C4-2B (cell line): ENCODE results near the gene TVP23C.
A peak's percentile ranks its signal among the peaks of the same experiment; 100 is the strongest.
"Not testable (repeated sequence)": the region's sequence is repeated elsewhere in the genome, so short reads cannot be mapped to it uniquely, and the experiment has no call there.

Source experiments
- H3K27ac ChIP-seq: fragments of 450-650 bp; 2 replicates; pipeline ENCODE4 v1.5.1; 2017
- ZFX ChIP-seq: fragments of 450-650 bp; IDR thresholded peaks from 2 replicates; pipeline ENCODE4 v1.6.1; 2017
- TF ChIP-seq, protein P1 (sequence below): fragments of 450-650 bp; conservative IDR thresholded peaks from 2 replicates; pipeline ENCODE4 v1.5.1; 2017; ENCODE audit warnings: mild to moderate bottlenecking

The TVP23C gene

GRCh38 chr17:15533122-15533521 is 30.2 kb downstream of the TVP23C start:
- not testable (repeated sequence) for H3K27ac ChIP-seq

DNA sequence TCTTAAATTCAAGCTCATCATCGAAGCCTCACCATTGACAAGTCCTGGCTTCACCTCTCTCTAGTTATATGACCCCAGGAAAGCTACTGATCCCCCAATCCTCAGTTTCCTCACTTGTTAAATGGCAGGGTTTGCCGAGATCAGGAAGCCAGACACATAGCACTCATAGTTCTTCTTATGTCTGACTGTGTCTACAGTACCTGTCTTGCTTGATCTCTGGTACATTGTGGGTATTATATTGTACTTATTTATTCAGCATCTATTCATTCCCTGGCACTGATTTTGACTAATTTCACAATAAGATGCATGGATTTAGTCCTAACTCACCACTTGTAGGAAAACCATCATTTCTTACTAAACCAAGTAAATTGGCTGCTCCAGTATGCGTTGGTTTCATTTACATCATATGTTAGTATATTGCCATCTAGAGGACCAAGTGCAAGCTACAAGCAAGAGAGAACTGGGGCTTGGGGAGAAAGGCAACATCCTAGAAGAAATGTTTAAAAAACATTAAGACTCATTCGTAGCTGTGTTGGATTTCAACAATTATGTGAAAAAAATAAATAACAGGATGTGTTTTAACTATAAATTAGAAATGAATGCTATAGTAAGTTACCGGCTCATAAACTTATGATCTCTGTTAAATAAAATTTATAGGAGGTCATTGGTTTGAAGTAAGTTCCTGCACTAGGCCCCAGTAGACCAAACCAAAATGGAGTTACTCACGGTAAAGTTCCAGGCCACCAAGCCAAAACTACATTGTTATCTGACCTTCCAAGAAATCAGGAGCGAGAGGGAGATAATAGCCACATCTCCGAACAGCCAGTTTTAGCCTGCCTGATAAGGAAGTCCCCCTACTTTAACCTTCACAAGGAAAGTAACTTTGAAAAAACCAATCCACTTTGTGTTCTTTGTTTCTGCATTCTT is 36.7 kb downstream of the TVP23C start:
- TF ChIP-seq, protein P1, sequence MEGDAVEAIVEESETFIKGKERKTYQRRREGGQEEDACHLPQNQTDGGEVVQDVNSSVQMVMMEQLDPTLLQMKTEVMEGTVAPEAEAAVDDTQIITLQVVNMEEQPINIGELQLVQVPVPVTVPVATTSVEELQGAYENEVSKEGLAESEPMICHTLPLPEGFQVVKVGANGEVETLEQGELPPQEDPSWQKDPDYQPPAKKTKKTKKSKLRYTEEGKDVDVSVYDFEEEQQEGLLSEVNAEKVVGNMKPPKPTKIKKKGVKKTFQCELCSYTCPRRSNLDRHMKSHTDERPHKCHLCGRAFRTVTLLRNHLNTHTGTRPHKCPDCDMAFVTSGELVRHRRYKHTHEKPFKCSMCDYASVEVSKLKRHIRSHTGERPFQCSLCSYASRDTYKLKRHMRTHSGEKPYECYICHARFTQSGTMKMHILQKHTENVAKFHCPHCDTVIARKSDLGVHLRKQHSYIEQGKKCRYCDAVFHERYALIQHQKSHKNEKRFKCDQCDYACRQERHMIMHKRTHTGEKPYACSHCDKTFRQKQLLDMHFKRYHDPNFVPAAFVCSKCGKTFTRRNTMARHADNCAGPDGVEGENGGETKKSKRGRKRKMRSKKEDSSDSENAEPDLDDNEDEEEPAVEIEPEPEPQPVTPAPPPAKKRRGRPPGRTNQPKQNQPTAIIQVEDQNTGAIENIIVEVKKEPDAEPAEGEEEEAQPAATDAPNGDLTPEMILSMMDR: peak; percentile 70
- H3K27ac ChIP-seq: not testable (repeated sequence)

DNA sequence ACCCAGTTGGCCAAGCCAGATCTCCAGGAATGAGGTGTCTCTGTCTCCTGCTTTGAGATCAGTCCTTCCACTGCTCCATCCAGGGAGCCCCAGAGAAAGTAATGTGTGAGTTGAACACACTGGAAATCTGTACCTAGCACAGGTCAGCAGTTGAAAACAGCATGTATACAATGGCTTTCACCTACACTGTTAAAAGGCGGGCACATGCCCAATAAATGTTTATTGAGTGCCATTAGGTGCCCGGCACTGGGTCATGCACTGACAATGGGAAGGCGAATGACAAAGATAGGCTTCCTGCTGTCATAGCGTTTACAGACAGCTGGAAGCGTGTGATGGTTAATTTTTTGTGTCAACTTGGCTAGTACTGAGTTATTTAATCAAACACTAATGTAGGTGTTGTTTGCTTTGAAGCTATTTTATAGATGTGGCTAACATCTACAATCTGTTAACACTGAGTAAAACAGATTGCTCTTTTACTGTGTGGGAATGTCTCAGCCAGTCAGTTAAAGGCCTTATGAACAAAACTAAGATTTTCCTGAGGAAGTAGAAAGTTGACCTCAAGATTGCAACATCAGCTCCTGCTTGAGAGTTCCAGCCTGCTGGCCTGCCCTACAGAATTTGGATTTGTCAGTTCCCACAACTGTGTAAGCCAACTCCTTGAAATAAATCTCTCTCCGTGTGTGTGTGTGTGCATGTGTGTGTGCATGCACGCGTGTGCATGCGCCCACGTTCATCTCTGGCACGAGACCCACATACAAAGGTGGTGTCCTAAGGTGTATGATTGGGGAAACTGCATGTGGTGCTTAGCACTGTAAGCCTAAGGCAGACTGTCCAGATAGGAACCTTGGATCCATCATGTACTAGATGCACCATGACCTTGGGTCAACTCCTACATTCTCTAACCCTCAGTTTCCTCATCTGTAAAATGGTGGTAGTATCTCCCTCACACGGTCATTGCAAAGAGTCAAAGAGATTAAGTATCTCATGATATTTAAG is 38.0 kb downstream of the TVP23C start:
- H3K27ac ChIP-seq: not testable (repeated sequence)

GRCh38 chr17:15516150-15516549 is 47.1 kb downstream of the TVP23C start:
- TF ChIP-seq, protein P1: no peak
- no peak for TF ChIP-seq ZFX
- no peak overlapping the region for H3K27ac ChIP-seq

DNA sequence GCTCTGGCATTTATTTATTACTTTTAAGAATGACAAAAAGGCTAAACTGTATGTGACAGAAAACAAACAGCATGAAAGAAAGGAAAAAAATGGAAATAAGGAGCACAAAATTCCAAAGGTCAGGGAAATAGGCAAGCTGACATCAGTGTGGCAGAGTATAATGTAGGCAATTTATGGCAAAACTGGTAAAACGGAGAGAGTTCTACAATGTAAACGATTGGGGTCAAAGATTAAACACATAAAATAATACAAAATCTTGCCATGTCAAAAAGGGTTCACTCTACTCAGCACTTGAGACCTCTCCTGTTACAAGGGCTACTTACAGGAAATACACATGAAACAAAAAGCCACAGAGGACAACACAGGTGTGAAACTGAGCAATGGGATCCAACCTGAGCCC is 48.8 kb downstream of the TVP23C start:
- H3K27ac ChIP-seq: no peak overlapping the region
- TF ChIP-seq ZFX: no peak
- TF ChIP-seq, protein P1: no peak

- TF ChIP-seq ZFX: no peak
- TF ChIP-seq, protein P1: no peak
- no peak overlapping the region for H3K27ac ChIP-seq
Observed at GRCh38 chr17:15513856-15514459, 49.3 kb downstream of the TVP23C start.

DNA sequence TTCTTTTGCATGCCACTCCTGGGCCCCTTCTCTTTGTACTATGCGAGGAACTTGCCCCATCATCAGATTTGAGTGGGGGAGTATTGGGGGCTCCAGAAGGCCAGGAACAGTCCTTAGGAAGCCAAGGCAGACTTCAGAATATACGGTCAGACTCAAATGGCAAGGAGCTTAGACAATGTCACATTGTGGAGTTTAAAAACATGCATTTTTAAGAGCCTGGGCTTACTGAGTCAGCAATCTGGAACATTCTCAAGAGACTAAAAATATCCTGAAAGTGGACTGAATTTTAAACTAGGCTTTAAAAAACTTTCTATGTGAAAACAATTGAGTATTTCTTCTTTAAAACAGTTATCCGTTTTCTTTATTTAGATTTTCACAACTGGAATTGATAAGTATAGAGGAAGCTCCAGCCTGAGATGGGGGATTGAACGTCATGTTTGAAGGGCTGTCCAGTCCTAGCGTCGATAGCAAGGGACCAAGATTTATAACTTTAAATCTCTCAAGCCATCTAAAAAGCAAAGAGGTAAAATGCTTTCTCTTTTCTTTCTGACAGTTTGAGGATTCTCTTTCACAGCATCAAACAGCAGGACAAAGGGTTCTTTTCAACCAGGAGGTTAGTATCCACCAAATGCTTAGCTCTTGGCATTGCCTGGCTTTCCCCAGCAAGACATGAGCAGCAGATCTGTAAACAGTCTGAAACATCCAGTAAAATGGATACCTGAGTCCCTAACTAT is 50.1 kb downstream of the TVP23C start:
- H3K27ac ChIP-seq: no peak overlapping the region
- no peak for TF ChIP-seq ZFX
- TF ChIP-seq, protein P1: no peak
